NCI-H146 treated with DMSO at 0.1 percent for 48 hours (cell line): ENCODE measurements around the gene CCR9.
A peak's percentile ranks its signal among the peaks of the same experiment; 100 is the strongest.
"Not testable (repeated sequence)": the region's sequence is repeated elsewhere in the genome, so short reads cannot be mapped to it uniquely, and the experiment has no call there.

Experiments
- DNase-seq: peaks from one replicate; lab custom pipeline; 2025; ENCODE audit not compliant: unreplicated experiment; lab: John Stamatoyannopoulos, UW

Gene CCR9

DNA sequence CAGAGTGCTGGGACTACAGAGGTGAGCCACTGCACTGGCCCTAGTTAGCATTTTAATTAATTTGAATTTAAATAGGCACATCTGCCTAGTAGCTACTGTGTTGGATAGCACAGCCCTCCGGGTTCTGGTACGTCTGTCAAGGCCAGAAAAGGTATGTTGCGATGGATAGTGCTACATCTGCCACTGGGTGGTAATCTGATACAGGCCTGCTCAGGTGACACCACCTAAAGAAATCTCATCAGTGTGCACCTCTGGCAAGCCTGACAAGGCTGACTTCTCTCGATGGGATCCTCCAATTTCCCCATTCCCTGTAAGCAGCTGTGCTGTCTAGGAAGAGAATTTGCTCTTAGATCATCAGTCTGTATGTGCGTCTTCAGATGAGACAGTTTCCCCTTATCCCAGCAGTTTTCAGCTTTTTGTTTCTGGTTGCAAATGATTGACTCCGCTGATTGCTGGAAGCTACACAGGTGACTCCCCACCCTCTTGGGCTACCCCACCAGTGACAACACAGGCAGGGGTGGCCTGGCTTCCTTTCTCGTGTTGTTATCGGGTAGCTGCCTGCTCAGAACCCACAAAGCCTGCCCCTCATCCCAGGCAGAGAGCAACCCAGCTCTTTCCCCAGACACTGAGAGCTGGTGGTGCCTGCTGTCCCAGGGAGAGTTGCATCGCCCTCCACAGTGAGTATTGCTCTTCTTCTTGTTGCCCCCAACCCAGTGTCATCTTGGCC is at the start of gene CCR9:
CCR9 (plus strand) TSS at position 565 of the 727 bp plus-strand sequence. CDS start 8,391 bp downstream, outside the sequence.
- DNase-seq: no peak

DNA sequence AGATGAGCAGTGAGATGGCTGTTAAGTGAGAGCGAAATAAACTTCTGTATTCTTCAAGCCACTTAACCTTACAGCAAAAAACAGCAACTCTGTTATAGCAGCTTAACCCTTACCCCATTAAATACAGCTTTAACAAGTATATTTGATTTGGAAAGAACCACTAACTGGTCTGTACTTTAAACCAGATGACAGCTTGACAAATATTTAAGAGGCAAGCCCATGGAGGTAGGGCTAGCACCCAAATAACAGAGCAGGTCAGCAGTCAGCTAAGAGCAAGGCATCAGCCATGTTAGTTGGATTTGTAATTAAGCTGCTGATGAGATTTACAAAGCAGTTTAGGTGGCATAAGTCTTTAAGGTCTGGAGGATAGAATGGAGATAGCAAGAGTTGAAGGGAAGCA is 47.9 kb upstream of the CCR9 start:
- DNase-seq: no peak

- no peak for DNase-seq
Observed at GRCh38 chr3:45841420-45841756, 45.0 kb upstream of the CCR9 start.

GRCh38 chr3:45841757-45842491 is 44.4 kb upstream of the CCR9 start, which contains the start of gene LZTFL1:
LZTFL1 (minus strand) TSS chr3:45842119; CDS start chr3:45841991, 128 bp downstream.
- DNase-seq: peak; percentile 88

DNA sequence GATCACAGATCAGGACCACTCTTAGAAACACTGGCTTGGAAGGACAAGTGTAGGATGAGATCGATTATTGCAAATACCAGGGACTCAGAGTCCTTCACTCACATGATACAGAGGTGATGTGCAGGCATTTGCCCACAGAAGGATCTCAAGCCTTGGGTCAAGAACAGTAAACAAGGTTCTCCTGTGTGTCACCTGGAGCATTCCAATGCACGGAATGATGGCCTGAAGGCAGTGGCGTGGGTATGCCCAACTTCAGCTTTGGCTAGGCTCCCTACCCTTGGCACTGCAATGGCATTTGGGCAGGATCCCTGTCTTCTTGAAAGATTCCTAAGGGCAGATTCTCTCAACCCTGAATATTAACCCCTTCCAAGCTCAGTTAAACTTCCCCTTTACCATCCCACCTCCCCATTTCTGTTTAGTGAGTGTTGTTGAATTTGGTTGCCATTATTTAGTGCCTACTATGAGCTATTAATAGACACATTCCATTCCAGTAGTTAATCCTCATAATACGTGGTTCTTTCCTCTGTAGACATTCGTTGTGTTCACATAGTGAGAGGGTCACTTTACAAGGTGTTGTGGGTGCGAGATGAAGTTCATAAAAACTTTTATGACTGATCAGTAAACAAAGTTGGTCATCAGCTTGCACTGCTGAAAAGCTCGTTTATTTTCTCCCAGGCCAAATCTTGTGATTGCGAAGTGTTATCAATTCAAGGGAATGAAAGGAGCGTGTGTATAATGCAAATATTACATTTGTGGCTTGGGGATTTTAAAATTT is 43.3 kb upstream of the CCR9 start:
- DNase-seq: no peak

DNA sequence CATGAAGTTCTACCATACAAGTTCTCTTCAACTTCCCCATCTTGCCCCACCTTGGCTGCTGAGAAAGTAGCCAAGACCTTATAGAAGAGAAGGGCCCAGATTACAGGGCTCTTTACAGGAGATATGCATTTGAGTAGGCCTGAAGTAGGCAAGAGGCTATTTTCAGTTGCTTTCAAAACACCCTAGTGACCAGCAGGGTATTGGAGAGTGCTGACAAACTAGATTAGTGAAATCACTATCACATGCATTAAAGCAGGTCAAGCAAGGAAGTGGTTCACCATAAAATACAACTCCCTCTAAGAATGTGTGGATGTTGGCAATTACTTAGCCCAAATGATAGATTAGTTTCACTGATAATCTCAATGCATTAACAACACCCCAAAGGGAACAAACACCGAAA is 41.7 kb upstream of the CCR9 start:
- no peak for DNase-seq

GRCh38 chr3:45848392-45848791 is 38.0 kb upstream of the CCR9 start:
- DNase-seq: no peak

DNA sequence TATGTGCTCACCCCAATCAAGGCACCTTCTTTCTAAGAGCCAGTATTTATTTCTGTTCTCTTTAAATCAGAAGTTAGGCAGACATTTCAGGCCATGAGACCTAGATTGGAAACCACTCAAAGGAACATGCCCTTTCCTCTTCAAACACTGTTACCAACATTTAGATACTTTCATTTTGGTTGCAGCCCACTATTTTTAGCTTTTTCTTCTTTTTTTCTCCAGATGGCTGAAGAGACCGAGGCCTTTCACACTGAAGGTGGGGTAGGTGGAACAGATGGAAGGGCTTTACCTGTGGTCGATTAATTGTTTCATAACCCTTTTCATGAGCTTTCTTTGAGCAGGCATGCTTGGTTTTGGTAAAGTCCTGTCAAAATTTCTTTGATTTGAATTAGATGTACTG is 33.5 kb upstream of the CCR9 start:
- no peak for DNase-seq

- DNase-seq: not testable (repeated sequence)
Observed at GRCh38 chr3:45856323-45856722, 30.0 kb upstream of the CCR9 start.

GRCh38 chr3:45857024-45857423 is 29.3 kb upstream of the CCR9 start:
- not testable (repeated sequence) for DNase-seq

DNA sequence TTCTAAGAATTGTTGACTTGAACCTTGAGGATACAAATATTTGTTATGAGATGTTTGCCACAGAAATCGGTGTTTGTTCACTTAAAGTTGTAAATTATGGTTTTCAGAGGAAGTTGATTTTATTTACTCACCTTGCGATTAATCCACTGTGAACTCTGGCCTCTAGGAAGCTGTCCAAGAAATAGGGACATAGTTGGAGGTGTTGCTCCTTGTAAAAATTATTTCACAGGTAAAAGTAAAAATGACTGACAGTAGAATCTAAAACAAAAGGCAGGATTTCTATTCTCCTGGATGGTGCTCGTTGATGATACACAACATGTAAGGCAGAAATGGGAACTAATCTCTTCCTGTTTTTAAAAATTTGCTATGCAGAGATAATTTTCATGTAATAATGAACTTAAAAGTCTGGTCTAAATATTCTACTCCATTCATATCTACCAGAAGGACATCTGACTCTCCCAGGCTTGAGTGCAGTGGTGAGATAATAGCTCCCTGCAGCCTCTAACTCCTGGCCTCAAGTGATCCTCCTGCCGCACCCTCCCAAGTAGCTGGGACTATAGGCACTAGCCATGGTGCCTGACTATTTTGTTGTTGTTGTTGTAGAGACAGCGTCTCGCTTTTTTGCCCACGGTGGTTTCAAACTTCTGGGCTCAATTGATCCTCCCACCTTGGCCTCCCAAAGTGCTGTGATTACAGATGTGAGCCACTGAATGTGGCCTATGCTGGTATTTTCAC is 27.4 kb upstream of the CCR9 start:
- no peak for DNase-seq

GRCh38 chr3:45860481-45860880 is 25.9 kb upstream of the CCR9 start:
- no peak for DNase-seq

DNA sequence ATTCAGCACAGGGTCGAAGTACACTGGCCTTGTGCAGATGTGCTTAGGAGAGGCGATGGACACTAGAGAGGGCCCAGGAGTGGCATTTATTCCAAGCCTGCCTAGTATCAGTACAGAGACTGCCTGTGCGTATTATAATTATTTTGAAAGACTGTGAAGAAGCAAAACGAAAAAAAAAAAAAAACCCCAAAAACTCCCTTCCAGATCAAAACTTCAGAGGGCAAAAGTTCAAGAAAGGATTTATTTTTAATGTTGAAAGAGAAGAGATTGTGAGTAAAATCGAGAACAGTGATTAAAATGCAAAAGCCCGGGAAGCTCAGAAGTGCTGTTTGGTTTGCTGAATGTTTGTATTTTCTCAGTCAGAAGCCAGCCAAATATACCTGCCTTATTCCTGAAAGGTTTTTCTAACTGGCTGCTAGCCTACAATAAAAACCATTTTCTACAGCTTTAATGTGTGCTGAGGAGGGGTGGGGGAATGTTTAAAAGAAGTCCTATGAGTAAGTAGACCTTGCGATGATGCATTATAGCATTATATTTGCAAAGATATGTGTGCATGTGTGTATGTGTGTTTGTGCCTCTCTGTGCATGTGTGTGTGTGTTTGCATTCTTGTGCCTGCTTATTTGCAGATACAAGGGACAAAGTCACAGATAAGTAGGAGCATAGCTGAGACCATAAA is 25.2 kb upstream of the CCR9 start:
- no peak for DNase-seq

GRCh38 chr3:45864760-45865519 is 21.4 kb upstream of the CCR9 start:
- DNase-seq: no peak

DNA sequence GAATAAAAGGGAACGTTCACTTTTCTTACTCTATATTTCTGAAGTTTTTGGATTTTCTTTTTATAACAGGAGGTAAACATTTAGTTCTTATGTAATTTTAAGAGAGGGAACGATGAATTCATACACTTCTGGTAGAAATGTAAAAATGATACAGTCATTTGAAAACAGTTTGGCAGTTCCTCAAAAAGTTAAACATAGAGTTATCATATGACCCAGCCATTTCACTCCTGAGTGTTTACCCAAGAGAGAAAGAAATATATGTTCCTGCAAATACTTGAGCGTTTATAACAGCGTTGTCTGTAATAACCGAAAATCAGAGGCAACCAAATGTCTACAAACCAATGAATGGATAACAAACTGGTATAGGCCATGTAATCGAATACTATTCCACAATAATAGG is 20.8 kb upstream of the CCR9 start:
- DNase-seq: no peak

DNA sequence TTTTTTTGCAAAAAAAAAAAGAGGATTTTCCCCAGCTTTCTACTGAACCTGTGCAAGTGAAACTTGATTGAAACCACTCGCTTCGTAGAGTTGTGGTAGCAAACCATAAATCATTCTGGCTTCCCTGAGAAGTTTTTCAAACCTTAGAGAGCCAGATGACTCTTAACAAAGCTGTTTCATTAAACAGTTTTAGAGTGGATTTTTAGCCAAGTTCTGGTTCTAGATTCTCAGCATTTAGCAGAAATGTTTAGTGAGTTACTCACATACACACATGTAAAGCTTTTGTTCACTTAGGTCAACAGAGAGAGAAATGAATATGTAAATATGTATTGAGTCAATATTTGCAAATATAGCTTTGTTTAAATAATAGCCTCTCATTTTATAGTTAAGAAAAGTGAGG is 18.1 kb upstream of the CCR9 start:
- no peak for DNase-seq

DNA sequence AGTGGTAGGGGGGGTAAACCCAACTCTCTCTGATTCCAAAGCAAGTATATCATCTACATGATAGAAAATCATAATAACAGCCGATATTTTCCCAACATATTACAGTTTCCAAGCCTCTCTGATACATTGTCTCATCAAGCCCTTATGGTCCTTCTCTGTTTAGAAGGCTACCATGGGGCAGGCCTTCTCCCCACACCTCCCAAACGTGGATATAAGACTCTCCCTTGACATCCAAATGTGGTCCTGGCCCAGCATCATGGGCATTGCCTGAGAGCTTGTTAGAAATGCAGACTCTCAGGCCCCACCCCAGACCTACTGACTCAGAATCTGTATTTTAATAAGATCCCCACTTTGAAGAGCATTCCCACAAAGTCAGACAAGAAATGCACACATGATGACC is 17.7 kb upstream of the CCR9 start:
- DNase-seq: no peak

DNA sequence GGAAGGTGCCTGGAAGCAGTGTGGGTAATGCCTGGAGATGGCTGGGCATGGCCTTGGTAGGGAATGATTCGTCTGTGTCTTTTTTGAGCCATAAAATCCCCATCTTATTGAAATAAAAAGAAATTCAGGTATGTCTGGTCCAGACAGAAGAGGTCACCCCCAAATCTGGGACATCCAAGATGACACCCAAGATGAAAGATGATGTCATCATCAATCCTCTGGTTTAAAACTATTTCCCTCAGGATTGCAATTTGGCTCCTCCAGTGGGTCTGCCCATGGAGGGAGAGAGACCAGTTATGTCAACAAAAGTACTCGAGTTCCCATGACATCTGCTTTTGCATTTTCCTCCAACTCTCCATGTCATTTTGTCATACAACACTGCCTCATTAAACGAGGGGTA is 16.7 kb upstream of the CCR9 start:
- DNase-seq: no peak

GRCh38 chr3:45870099-45870498 is 16.2 kb upstream of the CCR9 start:
- DNase-seq: no peak

- DNase-seq: no peak
Observed at GRCh38 chr3:45871780-45872179, 14.6 kb upstream of the CCR9 start.
